Neural cell (in vitro differentiated cells): ENCODE results near the gene JOSD2. TPM values are rescaled to one million over a fixed set of nuclear protein-coding genes. Genes with fewer than 3 reads are reported as not detected.

Experiments
- H2AFZ ChIP-seq: fragments of 200-600, 300-800 bp; sonication (generic), shearing (Covaris generic); 2 replicates; pipeline ENCODE4 v1.6.0; 2014; ENCODE audit warnings: low read depth, mild to moderate bottlenecking, antibody characterized with exemption, low read length, moderate library complexity
- H3F3A ChIP-seq: fragments of 200-600 bp; shearing (Covaris generic); 2 replicates; pipeline ENCODE4 v1.6.1; 2016; ENCODE audit warnings: mild to moderate bottlenecking, moderate library complexity, mixed read lengths, antibody characterized with exemption, low read length; ENCODE audit not compliant: insufficient read depth, poor library complexity, severe bottlenecking
- H3K27ac ChIP-seq: fragments of 200-600, 300-800 bp; sonication (generic), shearing (Covaris generic); 2 replicates; pipeline ENCODE4 v1.5.1; 2014; ENCODE audit warnings: mild to moderate bottlenecking, low read length, moderate library complexity
- H3K27me3 ChIP-seq: fragments of 300-800, 200-600 bp; sonication (generic), shearing (Covaris generic); 2 replicates; pipeline ENCODE4 v1.6.0; 2014; ENCODE audit warnings: mild to moderate bottlenecking, low read depth, low read length, moderate library complexity; ENCODE audit not compliant: insufficient read depth
- H3K36me3 ChIP-seq: fragments of 300-800, 200-600 bp; sonication (generic), shearing (Covaris generic); 2 replicates; pipeline ENCODE4 v1.5.1; 2014; ENCODE audit warnings: mild to moderate bottlenecking, antibody characterized with exemption, low read length, moderate library complexity; ENCODE audit not compliant: insufficient read depth
- H3K4me2 ChIP-seq: fragments of 300-800, 200-600 bp; sonication (generic), shearing (Covaris generic); 2 replicates; pipeline ENCODE4 v1.6.0; 2014; ENCODE audit warnings: mild to moderate bottlenecking, low read length
- H3K4me3 ChIP-seq: fragments of 300-800, 200-600 bp; sonication (generic), shearing (Covaris generic); 2 replicates; pipeline ENCODE4 v1.5.1; 2014; ENCODE audit warnings: mild to moderate bottlenecking, low read length, moderate library complexity
- H3K79me2 ChIP-seq: fragments of 200-600 bp; shearing (Covaris generic); replicated peaks from 2 replicates; pipeline ENCODE4 v1.6.0; 2014; ENCODE audit warnings: mild to moderate bottlenecking, low read length, moderate library complexity; ENCODE audit not compliant: insufficient read depth
- H3K9ac ChIP-seq: fragments of 300-800, 200-600 bp; sonication (generic), shearing (Covaris generic); 2 replicates; pipeline ENCODE4 v1.6.1; 2016; ENCODE audit warnings: mild to moderate bottlenecking, low read length, mixed read lengths
- H3K9me2 ChIP-seq: fragments of 200-600 bp; shearing (Covaris generic); 2 replicates; pipeline ENCODE4 v1.6.1; 2016; ENCODE audit warnings: mild to moderate bottlenecking, low read length, mixed read lengths; ENCODE audit not compliant: insufficient read depth
- H3K9me3 ChIP-seq: fragments of 200-600, 300-800 bp; sonication (generic), shearing (Covaris generic); 2 replicates; pipeline ENCODE4 v1.6.1; 2016; ENCODE audit warnings: mild to moderate bottlenecking, mixed run types, low read length, moderate library complexity, mixed read lengths
- H4K20me1 ChIP-seq: fragments of 200-600 bp; shearing (Covaris generic); 2 replicates; pipeline ENCODE4 v1.6.1; 2016; ENCODE audit warnings: mild to moderate bottlenecking, mixed run types; ENCODE audit not compliant: insufficient read depth
- EP300 ChIP-seq: fragments of 450-650 bp; conservative IDR thresholded peaks from 2 replicates; pipeline ENCODE4 v1.6.1; 2014; ENCODE audit warnings: antibody characterized with exemption, mild to moderate bottlenecking, moderate library complexity; ENCODE audit not compliant: poor library complexity, severe bottlenecking
- EZH2 ChIP-seq: fragments of 200-600, 300-800 bp; shearing (Covaris generic), sonication (generic); IDR thresholded peaks from 2 replicates; pipeline ENCODE4 v1.6.1; 2014; ENCODE audit warnings: antibody characterized with exemption, low read length, borderline replicate concordance, mild to moderate bottlenecking; ENCODE audit not compliant: insufficient read depth, poor library complexity, severe bottlenecking
- MXI1 ChIP-seq: fragments of 450-650 bp; conservative IDR thresholded peaks from 2 replicates; pipeline ENCODE4 v1.6.1; 2014; ENCODE audit warnings: antibody characterized with exemption, mild to moderate bottlenecking; ENCODE audit not compliant: poor library complexity, severe bottlenecking
- POLR2AphosphoS5 ChIP-seq: IDR thresholded peaks from 2 replicates; pipeline ENCODE4 v1.6.1; 2012
- RAD21 ChIP-seq: fragments of 450-650 bp; conservative IDR thresholded peaks from 2 replicates; pipeline ENCODE4 v1.6.1; 2014; ENCODE audit warnings: antibody characterized with exemption, mild to moderate bottlenecking, moderate library complexity
- SMC3 ChIP-seq: fragments of 450-650 bp; conservative IDR thresholded peaks from 2 replicates; pipeline ENCODE4 v1.6.1; 2014; ENCODE audit warnings: antibody characterized with exemption, mild to moderate bottlenecking, moderate library complexity; ENCODE audit not compliant: poor library complexity
- TAF1 ChIP-seq: IDR thresholded peaks from 2 replicates; pipeline ENCODE4 v1.6.1; 2012; ENCODE audit warnings: low read depth
- polyA plus RNA-seq: library from polyadenylated mRNA; depleted of rRNA; stranded (reverse); fragments of >200 nt; gene quantifications from 2 replicates; pipeline ENCODE4 v1.2.3, GENCODE V29; 2014
- TF ChIP-seq, protein P1 (sequence below): fragments of 450-650 bp; IDR thresholded peaks from 2 replicates; pipeline ENCODE4 v1.5.1; 2014; ENCODE audit warnings: antibody characterized with exemption, mild to moderate bottlenecking, moderate library complexity; ENCODE audit not compliant: poor library complexity, severe bottlenecking
- TF ChIP-seq, protein P2 (sequence below): IDR thresholded peaks from 2 replicates; pipeline ENCODE4 v1.6.1; 2012; ENCODE audit warnings: borderline replicate concordance

JOSD2 gene
- polyA plus RNA-seq, 1 donor from 2014 or later = 10.7 TPM

DNA sequence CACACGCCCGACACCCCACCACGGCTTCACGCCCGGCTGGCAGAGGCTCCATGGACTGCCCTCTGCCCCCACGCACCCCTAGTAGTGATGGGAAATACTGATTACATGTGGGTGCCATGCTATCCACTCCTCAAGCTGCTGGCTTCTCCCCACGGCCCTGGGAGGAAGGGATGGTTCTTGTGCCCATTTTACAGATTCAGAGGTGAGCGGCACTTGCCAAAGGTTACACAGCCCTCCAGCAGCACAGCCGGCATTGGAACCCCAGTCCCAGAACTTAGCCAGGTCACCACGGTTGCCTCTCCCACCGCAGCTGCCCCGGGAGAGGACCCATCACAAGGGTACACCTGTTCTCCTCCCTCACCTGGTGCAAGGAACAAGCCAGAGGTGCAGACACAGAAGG is 44.0 kb upstream of the JOSD2 start:
- Histone ChIP-seq H3K27me3 (no peaks in the 10 kb centered on the region), H3K9me3 (no peaks in the 10 kb centered on the region), H3F3A (no peaks in the 10 kb centered on the region), H3K36me3 (peaks cover 4% of the 10 kb centered on the region), H3K79me2 (peaks cover 75% of the 10 kb centered on the region), H3K4me2 (no peak overlapping the region), H2AFZ (no peak overlapping the region), H3K4me3 (no peak overlapping the region), H3K9me2 (no peaks in the 10 kb centered on the region), H3K9ac (no peak overlapping the region), H3K27ac (no peak overlapping the region), H4K20me1 (peaks cover 16% of the 10 kb centered on the region)
- TF ChIP-seq, protein P1, sequence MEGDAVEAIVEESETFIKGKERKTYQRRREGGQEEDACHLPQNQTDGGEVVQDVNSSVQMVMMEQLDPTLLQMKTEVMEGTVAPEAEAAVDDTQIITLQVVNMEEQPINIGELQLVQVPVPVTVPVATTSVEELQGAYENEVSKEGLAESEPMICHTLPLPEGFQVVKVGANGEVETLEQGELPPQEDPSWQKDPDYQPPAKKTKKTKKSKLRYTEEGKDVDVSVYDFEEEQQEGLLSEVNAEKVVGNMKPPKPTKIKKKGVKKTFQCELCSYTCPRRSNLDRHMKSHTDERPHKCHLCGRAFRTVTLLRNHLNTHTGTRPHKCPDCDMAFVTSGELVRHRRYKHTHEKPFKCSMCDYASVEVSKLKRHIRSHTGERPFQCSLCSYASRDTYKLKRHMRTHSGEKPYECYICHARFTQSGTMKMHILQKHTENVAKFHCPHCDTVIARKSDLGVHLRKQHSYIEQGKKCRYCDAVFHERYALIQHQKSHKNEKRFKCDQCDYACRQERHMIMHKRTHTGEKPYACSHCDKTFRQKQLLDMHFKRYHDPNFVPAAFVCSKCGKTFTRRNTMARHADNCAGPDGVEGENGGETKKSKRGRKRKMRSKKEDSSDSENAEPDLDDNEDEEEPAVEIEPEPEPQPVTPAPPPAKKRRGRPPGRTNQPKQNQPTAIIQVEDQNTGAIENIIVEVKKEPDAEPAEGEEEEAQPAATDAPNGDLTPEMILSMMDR = no peak
- TF ChIP-seq, protein P2, sequence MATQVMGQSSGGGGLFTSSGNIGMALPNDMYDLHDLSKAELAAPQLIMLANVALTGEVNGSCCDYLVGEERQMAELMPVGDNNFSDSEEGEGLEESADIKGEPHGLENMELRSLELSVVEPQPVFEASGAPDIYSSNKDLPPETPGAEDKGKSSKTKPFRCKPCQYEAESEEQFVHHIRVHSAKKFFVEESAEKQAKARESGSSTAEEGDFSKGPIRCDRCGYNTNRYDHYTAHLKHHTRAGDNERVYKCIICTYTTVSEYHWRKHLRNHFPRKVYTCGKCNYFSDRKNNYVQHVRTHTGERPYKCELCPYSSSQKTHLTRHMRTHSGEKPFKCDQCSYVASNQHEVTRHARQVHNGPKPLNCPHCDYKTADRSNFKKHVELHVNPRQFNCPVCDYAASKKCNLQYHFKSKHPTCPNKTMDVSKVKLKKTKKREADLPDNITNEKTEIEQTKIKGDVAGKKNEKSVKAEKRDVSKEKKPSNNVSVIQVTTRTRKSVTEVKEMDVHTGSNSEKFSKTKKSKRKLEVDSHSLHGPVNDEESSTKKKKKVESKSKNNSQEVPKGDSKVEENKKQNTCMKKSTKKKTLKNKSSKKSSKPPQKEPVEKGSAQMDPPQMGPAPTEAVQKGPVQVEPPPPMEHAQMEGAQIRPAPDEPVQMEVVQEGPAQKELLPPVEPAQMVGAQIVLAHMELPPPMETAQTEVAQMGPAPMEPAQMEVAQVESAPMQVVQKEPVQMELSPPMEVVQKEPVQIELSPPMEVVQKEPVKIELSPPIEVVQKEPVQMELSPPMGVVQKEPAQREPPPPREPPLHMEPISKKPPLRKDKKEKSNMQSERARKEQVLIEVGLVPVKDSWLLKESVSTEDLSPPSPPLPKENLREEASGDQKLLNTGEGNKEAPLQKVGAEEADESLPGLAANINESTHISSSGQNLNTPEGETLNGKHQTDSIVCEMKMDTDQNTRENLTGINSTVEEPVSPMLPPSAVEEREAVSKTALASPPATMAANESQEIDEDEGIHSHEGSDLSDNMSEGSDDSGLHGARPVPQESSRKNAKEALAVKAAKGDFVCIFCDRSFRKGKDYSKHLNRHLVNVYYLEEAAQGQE = no peak
- TF ChIP-seq POLR2AphosphoS5 (no peak), TAF1 (no peak), MXI1 (no peak), RAD21 (no peak), EZH2 (no peak), SMC3 (no peak), EP300 (no peak)

DNA sequence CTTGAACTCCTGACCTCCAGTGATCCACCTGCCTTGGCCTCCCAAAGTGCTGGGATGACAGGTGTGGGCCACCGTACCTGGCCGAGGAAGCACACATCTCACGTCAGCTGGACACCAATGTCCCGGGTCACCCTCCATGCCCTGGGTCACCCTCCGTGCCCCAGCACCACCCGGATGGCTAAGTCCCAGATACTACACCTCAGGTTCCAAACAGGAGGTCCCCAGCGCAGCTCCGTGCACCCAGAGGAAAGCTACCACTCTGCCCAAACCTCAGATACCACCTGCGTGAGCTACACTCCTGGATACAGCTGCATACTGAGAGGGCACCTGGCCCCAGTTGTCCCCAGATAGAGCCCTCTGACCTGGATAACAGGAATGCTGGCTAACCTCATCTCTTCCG is 43.2 kb upstream of the JOSD2 start:
- TF ChIP-seq, protein P2 = no peak
- TF ChIP-seq, protein P1 = no peak
- TF ChIP-seq POLR2AphosphoS5 = no peak
- no peak for TF ChIP-seq TAF1
- TF ChIP-seq EP300 = no peak
- TF ChIP-seq RAD21 = no peak
- TF ChIP-seq SMC3 = no peak
- no peak for TF ChIP-seq EZH2
- no peak for TF ChIP-seq MXI1
- H3K9me3 ChIP-seq = no peaks in the 10 kb centered on the region
- peaks cover 19% of the 10 kb centered on the region for H4K20me1 ChIP-seq
- no peak overlapping the region for H2AFZ ChIP-seq
- no peak overlapping the region for H3K9ac ChIP-seq
- peaks cover 4% of the 10 kb centered on the region for H3K36me3 ChIP-seq
- peaks cover 79% of the 10 kb centered on the region for H3K79me2 ChIP-seq
- no peaks in the 10 kb centered on the region for H3F3A ChIP-seq
- no peak overlapping the region for H3K4me2 ChIP-seq
- no peak overlapping the region for H3K4me3 ChIP-seq
- no peaks in the 10 kb centered on the region for H3K27me3 ChIP-seq
- H3K27ac ChIP-seq = no peak overlapping the region
- no peaks in the 10 kb centered on the region for H3K9me2 ChIP-seq
